ENCODE results near the gene TCF4. TPM values are rescaled to one million over a fixed set of nuclear protein-coding genes. Genes with fewer than 3 reads are reported as not detected.

TCF4 gene
- total RNA-seq, 1 donor from 2014 or later: 536 TPM

DNA sequence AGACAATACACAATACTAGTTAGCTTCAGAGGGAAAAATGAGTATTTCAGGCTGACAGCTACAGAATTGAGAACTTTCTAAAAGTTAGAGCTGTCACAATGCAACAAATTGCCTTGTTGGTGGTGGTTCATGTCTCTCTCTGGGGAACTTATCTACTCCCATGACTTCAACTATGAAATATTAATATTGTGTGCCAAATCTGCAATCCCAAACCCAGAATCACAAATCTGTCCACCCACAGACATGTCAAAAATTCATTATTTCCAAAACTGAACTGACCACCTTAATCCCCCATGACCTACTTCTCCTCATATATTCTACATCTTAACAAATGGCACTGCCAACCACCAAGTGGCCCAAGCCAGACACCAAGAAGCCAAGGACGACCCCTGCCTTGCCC, 143.5 kb downstream of the TCF4 start:
- DNase-seq (ENCODE audit: low read depth in 2 of 2): no peak

DNA sequence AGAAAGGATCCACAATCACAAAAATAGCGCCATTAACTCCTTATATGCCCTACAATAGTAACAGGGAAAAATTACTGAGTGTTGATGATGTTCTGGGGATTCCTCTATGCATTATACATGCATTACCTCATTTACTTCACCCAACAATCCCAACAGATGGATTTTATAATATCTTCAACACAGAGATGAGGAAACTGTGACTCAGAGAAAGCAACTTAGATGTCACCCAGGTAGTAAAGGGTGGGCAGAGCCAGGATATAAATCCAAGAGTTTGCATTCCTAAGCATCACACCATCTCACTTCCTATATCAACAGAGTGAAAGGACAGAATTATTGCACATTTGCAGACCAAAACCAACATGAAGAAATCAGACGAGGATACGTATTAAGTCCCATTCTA, 144.2 kb downstream of the TCF4 start:
- no peak for DNase-seq (ENCODE audit: low read depth in 2 of 2)

DNA sequence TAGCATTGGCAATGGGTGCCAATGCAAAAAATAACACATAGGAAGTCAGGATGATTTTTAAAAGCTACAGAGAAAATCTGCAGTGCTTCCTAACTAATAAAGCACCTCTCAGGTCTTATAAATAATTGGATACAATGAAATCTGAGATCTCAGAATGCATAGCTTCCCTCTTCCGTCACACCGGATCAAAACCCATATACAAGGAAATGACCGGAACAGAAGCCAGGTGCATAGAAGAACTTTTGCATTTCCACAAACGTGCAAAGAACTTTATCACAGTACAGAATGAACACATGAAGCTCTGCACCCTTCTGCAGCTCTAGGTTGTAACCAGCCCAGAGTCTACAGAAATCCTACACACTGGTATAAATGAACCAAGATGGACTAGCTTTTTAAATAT, 145.4 kb downstream of the TCF4 start:
- no peak for DNase-seq (ENCODE audit: low read depth in 2 of 2)

DNA sequence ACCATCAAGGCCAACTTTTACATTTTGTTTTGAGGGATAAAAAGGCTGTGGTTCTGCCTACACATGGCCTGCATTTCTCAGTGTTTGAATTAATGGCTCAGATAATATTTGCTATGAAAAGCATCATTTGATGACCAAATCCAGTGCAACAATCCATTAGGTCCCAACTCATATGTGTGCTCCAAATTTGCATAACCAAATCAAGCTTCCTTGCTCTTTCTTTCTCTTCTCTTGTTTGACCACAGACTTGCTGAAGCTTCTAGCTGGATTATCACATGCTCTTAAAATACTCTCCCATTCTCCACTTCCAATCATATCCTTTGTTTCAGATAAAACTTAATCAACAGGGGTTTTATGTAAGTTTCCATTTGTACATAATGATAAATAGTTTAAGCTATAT, 147.0 kb downstream of the TCF4 start:
- DNase-seq (ENCODE audit: low read depth in 2 of 2): no peak

DNA sequence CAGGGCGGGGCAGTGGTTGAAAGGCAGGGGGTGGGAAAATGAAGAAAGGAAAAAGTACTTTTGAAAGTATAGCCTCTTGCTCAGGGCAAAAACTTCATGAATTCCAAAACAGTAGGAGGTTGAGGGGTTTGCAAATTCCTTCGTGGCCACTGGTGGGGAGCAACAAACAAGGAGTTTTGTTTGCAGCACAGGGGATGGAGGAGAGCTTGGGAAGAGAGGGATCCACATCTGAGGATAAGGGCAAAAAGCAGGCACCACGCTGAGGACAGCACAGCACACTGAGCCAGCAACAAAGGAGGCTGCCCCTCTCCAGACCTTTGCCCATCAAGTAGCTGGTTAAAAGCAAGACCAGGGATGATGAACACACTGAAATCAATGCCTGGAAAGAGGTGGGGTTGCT, 148.9 kb downstream of the TCF4 start:
- no peak for DNase-seq (ENCODE audit: low read depth in 2 of 2)

DNA sequence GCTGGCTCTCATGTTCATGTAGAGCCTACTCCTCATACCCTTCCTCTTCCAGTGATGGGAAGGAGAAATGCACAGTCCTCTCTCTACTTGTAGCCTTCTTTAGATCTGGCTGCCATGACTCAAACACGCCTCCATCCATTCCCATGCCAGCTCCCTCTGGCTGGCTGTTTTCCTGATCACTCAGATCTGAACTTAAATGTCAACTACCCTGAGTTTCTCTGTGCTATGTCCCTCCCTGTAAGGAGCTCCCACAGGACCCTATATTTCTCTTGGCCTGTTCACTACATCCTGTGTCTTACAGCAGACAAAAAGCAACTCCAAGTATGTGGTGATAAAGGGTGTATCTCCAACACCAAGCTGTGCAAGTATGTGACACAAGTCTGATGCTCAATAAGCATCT, 152.4 kb downstream of the TCF4 start:
- no peak for DNase-seq (ENCODE audit: low read depth in 2 of 2)

DNA sequence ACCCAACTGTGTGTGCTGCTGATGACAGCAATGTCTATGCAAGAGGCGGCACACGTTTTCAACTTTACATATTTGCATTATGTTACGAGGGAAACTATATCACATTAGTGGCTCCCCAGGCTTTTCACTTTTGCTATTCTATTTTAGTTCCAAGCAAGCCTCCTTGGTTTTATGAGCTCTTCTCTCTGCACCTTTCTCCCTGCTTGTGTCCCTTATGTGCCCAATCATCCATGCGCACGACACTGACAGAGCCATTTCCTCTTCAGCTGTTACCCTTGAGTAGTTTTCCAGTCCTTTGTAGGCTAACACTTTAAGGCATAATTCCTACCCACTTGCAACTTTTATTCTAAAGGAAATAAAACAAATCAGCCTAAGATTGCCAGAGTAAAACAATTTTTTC, 154.3 kb downstream of the TCF4 start:
- no peak for DNase-seq (ENCODE audit: low read depth in 2 of 2)

DNA sequence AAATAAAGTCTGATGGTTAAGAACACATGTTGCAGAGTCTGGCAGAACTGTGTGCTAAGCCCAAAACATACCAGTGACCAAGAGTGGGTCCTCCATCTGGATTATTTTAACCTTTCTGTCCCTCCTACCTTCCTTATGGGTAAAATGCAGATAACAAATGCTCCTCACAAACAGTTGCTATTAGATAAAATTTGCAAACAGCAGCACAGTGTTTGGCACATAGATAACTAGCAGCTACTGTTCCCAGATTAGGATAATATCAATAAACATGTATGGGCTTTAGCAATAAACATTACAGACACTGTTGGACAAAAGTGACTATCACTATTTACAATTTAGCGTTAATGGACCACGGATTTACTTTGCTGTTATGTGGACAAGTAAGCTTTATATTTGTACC, 154.9 kb downstream of the TCF4 start:
- no peak for DNase-seq (ENCODE audit: low read depth in 2 of 2)

DNA sequence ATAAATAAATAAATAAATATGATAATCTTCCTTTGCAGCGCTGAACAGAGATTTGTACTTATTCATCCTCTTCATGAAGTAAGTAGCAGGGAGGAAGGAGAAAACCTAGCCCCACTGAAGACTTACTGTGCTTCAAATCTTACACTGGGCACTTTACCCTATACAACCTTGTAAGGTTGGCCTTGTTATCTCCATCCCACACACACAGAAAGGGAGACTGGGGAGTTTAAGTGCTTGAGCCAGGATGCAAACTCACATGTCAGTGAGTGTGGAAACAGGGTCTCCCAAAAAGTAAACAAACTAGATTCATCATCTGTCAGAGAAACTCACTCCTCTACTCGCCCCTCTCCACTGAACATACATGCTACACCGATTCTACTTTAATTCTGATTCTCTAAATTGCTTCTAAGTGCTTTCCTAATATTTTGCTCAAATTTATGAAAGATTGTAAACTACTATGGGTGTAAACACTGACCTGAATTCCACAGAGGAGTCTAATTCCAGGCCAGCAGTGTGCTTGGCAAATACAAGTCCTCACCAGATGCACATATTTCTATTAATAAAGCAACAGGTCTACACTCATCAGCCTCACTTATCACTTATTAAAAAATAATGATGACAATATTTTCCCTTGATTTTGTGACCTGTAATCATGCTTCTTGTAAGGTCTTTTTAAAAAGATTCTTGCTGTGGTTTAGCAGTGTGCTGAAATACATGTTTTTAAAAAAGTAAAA, 155.5 kb downstream of the TCF4 start:
- DNase-seq (ENCODE audit: low read depth in 2 of 2): no peak

DNA sequence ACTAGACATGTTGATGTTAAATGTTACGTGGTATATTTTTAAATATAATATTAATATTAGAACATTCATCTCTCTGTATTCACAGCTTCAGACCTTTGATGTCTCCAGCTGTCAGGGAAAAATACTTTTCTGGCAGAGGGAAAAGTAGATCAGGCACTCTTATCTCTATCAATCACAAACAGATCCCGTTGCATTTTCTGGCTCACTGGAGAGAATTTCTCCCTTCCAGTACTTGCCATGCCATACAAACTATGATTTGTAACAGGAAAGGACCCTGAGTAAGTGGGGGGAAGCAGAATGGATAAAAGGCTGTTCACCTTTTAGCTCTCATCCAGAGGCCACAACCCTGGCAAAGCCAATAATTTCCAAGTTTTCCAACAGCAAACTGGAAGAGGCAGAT, 158.0 kb downstream of the TCF4 start:
- peak in 1 of 2 donors; percentile 81 for DNase-seq (ENCODE audit: low read depth in 2 of 2)

DNA sequence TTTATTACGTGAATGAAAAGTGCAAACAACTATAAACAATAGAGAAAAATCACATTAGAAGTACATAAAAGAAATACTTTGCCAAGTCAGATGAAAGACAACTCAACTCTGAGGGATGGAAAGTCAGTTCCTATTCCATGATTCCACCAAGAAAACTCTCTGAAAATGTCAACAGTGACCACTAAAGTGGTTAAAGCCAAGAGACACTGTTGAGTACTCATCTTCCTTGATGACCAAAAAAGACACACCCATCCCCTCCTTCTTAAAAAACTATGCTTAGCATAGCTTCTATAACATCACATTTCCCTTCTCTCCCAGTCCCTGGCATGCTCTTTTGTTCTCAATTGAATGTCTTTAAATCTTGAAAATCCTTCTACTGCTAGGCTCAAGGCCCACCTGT, 160.0 kb downstream of the TCF4 start:
- DNase-seq (ENCODE audit: low read depth in 2 of 2): peak in 1 of 2 donors; percentile 24

DNA sequence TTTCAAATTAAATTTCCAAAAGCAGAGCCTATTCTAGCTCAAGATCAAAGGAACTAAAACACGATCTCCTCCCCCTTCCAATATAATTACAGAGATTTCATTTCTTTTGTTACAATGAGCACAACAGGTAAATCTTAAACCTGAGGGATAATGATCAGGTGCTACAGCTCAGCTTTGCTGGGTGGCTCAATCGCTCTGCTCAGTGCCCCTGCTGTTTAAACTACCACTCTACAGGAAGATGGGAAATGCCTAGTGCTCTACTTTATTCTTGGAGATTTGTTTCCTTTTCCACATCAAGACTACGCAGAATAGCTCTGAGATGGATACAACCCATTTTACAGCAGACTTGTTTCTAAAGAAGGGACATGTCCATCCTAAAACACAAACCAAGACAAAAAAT, 162.3 kb downstream of the TCF4 start:
- no peak for DNase-seq (ENCODE audit: low read depth in 2 of 2)

DNA sequence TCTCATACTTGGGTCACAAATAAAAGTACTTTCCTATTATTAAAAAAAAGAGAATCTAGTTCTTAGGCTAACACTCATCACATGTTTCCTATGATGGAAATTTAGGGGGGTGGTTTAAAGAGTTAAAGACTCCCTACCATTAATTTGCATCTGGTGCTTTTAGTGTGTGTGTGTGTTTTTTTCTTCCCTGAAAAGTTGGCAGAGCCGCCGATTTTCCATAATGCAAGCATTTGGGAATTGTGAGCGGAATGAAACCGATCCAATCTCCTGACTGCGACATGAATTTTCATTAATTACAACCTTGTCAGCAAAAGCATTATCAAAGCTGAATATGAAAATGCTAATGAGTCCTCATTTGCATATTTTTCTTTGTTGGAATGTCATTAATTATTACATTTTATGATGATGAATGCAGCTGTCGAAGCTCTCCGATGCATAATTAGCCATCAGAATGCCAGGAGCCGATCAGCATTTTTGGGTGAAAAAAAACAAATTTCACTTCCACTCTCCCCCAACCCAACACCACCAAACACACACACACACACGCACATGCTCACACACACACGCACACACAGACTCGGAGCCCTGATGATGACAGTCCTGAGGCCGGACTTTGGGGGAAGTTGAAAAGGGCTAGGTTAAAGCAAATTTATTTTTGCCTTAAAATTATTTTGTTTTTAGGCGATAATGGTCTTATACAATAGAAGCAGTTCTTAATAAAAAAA, 165.4 kb downstream of the TCF4 start:
- peak; percentile 74 to 98 for DNase-seq (ENCODE audit: low read depth in 2 of 2)

DNA sequence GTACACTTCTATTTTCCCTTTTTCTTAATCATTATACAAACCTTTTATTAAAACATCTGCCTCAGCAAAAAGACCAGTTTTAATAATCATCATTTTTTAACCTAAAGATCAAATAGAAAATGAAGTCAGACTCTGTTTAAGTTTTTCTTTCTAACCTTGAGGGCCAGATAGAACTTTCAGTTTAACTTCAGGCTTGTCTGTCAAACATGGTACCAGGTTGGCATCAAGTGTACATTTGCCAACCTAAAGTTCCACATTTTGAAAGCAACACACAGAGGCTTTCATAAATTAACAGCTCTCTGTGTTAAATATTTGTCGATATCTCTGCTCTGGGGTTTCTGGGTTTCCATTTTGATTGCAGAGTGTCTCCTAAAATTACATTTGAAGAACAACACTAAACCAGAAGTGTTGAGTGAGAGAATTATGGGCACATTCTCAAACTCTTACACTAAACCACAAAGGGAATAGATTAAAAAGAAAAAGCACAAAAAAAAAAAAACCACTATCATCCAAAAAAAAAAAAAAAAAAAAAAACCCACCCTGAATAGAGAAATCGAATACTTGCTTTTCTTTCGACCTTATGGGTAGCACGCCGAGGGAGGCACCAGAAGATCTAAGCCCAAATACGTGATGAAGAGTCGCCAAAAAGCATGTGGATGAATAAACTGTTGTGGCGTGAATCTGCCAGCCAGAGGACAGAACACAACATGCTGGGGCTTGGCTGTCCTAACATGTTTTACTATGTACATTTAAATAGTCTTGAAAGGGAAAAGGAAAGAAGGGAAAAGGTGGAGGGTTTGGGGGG, 166.2 kb downstream of the TCF4 start:
- peak; percentile 46 to 76 for DNase-seq (ENCODE audit: low read depth in 2 of 2)

DNA sequence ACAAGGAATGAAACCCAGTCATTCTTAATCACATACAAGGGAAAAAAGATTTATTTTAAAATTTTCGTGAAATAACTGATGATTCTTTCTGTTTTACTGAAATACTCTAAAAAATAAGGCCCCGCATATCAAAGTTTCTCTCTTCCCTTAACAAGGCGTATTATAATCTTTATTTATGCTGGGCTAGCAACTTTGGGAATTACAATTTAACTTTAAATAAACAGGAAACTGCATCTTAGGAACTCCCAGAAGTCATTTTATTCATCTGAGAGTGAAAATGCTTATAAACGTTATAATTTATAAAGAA, 166.7 kb downstream of the TCF4 start:
- DNase-seq (ENCODE audit: low read depth in 2 of 2): no peak

DNA sequence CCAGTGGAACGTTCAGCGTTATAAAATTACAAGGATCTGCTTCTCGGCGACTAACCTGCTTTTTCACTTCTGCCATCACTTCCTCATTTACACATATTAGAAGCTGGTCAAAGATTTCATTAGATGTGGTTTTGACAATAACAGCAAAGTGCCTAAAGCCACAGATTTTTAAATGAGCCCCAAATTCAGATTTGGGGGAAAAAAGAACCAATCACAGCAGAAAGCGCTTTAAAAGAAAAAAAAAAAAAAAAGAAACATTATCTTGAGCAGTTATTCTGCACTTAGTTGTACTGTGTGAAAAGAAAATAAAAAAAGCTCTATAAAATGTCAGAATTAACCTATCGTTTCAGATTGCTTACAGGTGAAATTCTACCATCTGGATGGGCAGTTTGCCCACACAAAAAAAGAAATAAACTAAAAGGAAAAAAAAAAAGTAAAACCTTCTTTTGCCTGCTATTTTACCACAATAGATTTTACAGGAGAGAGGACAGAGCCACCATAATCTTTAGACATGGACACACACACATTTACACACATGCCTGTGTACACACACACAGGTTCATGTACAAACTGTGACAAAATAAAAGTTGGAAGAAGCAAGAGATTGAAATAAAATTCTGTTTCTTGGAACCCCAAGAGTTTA, 167.2 kb downstream of the TCF4 start:
- DNase-seq (ENCODE audit: low read depth in 2 of 2): peak in 1 of 2 donors; percentile 61

DNA sequence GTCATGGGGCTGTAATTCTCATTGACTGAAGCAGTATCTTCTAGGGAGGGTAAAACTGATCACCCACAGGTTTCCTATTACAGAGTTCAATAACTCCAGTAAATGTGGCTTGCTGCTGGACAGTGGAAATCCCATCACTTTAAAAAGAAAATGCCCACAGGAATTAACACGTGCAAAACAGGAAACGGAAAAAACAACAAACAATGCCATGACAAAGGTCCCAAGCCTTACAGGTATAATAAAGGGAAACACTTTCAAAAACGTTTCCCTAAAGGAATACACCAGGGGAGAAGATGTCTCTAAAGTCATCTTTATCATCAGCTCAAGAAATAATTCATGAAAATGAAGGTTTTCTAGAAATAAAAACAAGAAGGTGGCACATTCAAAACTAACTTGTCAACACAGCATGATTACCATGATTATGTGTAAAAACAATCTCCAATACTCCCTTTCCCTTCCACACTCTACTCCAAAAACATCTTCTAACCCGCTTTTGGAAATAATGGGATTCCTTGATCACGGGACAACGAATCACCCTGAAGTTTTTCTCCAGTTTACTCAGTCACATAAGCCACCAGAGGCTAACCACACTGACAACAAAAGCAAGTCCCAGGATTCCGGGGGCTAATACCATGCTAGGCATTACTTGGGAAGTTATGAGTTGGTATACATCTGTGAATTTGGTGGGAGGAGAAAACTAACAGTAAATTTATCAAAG, 167.9 kb downstream of the TCF4 start:
- DNase-seq (ENCODE audit: low read depth in 2 of 2): peak; percentile 65 to 69

DNA sequence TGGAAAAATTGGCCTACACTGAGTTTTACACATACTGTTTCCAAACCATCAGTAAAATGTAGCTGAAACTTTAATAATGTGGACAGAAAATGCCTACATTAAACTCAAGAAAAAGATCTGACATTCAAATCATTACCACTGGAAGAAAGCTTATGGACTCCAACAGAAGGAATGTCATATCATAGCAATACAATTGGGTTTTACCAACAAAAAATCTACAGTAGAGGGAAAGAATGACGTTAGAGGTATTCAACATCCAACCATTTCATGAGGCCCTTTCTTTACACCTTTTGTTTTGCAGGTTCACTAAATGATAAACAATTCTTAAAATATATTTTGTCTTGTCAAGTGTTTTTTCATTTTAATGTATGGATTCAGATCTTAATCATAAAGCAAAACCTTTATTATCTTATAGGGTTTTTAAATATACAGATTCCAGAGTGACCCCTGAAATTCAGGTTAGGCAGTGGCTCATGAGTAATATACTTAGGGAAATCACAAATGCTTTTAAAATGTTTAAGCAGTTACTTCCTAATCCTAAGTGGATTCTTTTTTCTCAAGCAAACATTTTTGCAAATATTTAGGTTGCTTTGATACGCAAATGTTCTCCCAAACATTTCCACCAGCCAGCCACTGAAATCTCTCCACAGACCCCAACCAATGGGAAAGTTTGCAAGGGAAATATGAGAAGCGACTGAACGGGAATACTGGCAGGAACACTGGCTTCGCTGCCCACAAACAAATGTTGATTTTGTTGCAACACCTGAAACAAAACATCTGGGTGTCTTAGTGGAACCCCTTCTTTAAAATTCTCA, 168.7 kb downstream of the TCF4 start:
- DNase-seq (ENCODE audit: low read depth in 2 of 2): peak in 1 of 2 donors; percentile 81

DNA sequence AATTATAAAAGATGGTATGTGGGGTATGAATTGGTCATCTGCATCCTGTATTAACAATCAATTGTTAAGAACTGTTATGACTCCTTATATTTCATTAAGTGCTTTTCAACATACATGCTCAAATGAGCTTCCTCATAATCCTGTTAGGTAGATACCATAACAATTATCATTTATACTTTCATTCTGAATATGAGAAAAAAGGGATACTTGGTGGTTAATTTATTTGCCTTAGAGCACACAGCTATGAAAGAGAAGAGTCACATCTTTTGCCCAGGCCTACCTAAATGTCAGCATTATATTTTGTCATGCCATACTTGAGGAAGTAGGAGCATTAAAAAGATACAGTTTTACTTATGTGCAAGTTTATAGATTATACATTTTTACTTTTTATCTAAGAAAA, 169.6 kb downstream of the TCF4 start:
- DNase-seq (ENCODE audit: low read depth in 2 of 2): no peak

DNA sequence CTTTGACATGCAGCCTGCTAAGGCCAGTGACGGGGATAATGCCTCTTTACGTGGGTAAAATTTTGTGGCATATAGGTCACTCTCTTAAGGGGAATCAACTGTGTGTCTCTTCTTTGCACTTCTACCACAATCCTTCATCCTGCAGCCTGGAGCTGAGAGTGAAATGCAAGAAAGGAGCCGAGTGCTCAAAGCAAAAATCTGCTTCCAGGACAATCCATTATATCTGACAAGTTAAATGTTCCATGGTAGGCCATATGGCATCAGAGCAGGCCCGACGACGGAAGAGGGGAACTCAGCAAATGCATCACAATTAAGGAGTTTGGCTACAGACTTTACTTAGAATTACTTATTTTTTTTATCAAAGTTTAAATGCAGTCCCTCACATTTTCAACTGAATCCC, 171.2 kb downstream of the TCF4 start:
- no peak for DNase-seq (ENCODE audit: low read depth in 2 of 2)
